Adipocyte (in vitro differentiated cells): Measurements from ENCODE around the gene ARHGEF16.

Experiments used
- DNase-seq: peaks from one replicate; pipeline ENCODE4 v3.0.0-alpha.2; 2015; ENCODE audit warnings: low read depth
- H3K27me3 ChIP-seq: replicated peaks from 2 replicates; pipeline ENCODE4 v1.7.0; 2013; ENCODE audit warnings: mild to moderate bottlenecking, low read length, moderate library complexity; ENCODE audit not compliant: control insufficient read depth, insufficient read depth
- H3K36me3 ChIP-seq: 2 replicates; pipeline ENCODE4 v1.7.0; 2013; ENCODE audit warnings: low read length, mild to moderate bottlenecking, moderate library complexity; ENCODE audit not compliant: control insufficient read depth, insufficient read depth, severe bottlenecking
- H3K4me1 ChIP-seq: 2 replicates; pipeline ENCODE4 v1.7.0; 2013; ENCODE audit warnings: mild to moderate bottlenecking, low read length, moderate library complexity; ENCODE audit not compliant: control insufficient read depth, insufficient read depth
- H3K4me3 ChIP-seq: 2 replicates; pipeline ENCODE4 v1.7.0; 2013; ENCODE audit warnings: mild to moderate bottlenecking, low read length, moderate library complexity
- H3K9ac ChIP-seq: 2 replicates; pipeline ENCODE4 v1.7.0; 2013; ENCODE audit warnings: mild to moderate bottlenecking, low read length, moderate library complexity
- H3K9me3 ChIP-seq: 2 replicates; pipeline ENCODE4 v1.7.0; 2013; ENCODE audit warnings: mild to moderate bottlenecking, low read length, moderate library complexity; ENCODE audit not compliant: control insufficient read depth

ARHGEF16 gene

DNA sequence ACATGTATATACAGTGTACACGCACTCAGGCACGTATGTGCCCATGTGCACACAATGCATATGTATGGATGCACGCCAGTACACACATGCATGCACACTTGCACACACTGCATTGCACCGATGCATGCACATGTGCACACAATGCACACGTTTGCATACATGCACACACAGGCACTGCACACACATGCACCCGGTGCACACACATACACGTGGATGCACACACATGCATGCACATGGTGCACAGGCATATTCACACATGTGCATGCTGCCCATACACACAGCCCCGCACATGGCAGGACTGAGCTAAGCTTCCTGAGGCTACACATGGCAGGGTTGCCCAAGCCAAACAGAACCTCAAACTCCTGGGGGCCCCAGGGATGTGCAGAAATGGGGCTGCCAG is 19.6 kb downstream of the ARHGEF16 start:
- no peak overlapping the region for H3K9ac ChIP-seq
- DNase-seq: no peak

DNA sequence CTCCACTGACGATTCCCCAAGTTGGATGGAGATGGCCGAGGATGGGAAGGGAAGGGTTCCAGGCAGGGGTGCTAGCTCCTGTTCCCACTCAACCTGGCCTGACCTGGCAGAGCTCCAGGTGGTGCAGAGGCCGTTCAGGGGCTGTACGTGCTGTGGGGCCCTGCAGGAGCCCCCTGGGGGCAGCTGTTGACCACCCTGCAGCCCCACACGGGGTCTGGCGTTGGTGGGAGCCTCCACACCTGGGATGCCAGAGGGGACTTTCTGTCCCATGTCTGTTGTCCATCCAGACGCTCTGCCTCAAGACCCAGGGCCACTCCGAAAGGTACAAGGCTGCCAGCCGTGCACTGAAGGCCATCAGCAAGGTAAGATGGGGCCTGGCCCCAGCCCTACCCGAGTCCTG is 20.0 kb downstream of the ARHGEF16 start:
- DNase-seq: no peak
- peaks cover 33% of the 10 kb centered on the region for H3K4me1 ChIP-seq
- H3K4me3 ChIP-seq: no peak overlapping the region
- H3K36me3 ChIP-seq: no peaks in the 10 kb centered on the region
- H3K27me3 ChIP-seq: peaks cover 4% of the 10 kb centered on the region
- no peaks in the 10 kb centered on the region for H3K9me3 ChIP-seq
- no peak overlapping the region for H3K9ac ChIP-seq

More for the DNA sequence above, 19.6 kb downstream of the ARHGEF16 start:
- no peak overlapping the region for H3K4me3 ChIP-seq
- H3K36me3 ChIP-seq: no peaks in the 10 kb centered on the region
- H3K27me3 ChIP-seq: peaks cover 4% of the 10 kb centered on the region
- H3K9me3 ChIP-seq: no peaks in the 10 kb centered on the region
- H3K4me1 ChIP-seq: peaks cover 33% of the 10 kb centered on the region

DNA sequence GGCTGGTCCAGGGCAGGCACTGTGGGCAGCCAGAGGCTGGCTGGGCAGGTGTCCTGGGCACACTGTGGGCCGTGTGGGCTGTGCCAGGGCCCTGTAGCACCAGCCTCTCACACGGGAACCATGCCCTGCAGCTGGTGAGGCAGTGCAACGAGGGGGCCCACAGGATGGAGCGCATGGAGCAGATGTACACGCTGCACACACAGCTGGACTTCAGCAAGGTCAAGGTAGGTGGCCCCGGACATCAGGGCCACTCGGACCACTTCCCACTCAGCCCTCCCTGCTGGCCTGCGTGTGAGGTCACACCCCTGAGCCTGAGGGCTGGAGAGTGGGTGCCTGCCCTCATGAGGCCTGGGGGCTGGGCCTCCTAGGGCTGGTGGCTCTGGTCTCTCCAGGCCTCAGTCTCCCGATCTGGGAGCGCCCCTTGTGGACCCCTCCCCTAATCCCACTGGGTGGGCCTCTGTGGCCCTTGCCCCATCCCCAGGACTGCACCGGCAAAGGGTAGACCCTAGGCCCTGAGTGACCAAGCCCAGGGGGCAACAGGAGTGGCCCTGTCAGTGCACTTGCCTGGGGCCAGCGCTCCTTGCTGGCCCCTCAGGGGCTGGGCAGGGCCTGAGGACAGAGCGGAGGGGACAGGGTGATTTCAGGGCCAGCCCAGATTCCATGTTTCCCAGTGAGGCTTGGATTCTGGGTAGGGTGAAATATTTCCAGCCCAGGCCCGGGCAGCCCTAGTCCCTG is 21.5 kb downstream of the ARHGEF16 start:
- no peak for DNase-seq
- Histone ChIP-seq H3K9ac (no peak overlapping the region), H3K36me3 (no peaks in the 10 kb centered on the region), H3K27me3 (peaks cover 4% of the 10 kb centered on the region), H3K4me1 (peaks cover 29% of the 10 kb centered on the region), H3K9me3 (no peaks in the 10 kb centered on the region), H3K4me3 (no peak overlapping the region)

DNA sequence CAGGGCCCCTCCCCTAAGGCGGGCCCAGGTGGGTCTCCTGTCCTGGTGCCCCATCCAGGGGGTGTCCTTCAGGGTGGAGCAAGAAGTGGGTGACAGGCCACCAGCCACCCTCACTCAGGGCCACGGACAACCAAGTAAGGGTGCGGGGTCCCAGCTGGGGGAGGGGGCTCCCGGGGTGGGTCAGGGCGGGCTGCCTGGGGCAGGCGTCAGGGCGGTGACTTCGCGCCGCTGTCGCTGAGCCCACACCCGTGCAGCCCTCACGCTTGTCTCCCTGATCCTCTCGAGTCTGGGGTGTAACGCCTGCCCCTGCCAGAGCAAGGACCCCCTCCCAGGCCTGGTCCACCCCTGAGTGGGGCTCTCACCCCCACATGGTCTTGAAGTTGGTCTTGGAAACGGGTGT is 22.2 kb downstream of the ARHGEF16 start:
- Histone ChIP-seq H3K4me1 (peaks cover 22% of the 10 kb centered on the region), H3K9ac (no peak overlapping the region), H3K9me3 (no peaks in the 10 kb centered on the region), H3K36me3 (no peaks in the 10 kb centered on the region), H3K27me3 (peaks cover 4% of the 10 kb centered on the region), H3K4me3 (no peak overlapping the region)
- no peak for DNase-seq

DNA sequence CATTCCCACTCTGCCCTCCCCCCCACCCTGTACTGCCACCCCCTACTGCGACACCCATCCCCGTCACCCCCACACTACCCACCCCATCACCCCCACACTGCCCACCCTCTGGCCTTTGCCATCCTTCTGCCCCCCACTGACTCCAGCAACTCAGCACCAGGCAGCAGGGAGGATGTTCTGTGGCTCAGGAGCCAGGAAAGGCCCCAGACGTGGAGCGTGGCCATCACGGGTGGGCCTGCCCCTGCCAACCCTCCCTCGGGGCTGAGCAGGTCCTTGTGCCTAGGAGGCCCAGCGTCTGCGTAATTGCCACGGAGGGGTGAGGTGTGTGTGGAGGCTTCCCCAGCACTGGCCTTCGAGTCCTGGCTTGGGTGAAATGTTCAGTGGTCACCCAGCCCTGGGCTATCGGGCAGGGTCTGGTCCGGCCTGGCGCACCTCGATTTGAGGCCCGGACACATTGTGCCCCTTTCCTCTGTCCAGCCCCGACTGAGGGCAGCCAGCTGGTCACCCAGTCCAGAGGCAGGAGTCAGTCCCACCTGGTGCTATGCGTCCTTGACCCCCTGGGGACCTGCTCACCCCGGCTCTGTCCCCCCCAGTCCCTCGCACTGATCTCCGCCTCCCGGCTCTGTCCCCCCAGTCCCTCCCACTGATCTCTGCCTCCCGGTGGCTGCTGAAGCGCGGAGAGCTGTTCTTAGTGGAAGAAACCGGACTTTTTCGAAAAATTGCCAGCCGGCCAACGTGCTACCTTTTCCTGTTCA is 23.0 kb downstream of the ARHGEF16 start:
- Histone ChIP-seq H3K9me3 (no peaks in the 10 kb centered on the region), H3K36me3 (no peaks in the 10 kb centered on the region), H3K4me1 (peaks cover 17% of the 10 kb centered on the region), H3K27me3 (peaks cover 4% of the 10 kb centered on the region), H3K4me3 (no peak overlapping the region), H3K9ac (no peak overlapping the region)
- DNase-seq: no peak

DNA sequence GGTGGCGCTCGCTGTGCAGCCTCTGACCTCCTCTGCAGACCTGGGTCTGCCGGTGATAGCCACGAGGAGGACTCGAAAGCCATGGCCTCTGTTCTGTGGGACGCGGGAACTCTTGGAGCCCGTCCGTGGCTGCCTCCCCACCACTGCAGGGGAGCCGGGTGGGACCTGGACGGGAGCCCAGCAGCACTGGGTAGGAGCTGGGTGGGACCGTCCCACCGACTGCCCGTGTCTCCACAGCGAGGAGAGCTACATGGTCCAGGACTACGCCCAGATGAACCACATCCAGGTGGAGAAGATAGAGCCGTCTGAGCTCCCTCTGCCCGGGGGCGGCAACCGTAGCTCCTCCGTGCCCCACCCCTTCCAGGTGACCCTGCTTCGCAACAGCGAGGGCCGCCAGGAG is 23.7 kb downstream of the ARHGEF16 start:
- Histone ChIP-seq H3K9ac (no peak overlapping the region), H3K4me1 (peaks cover 13% of the 10 kb centered on the region), H3K36me3 (no peaks in the 10 kb centered on the region), H3K9me3 (no peaks in the 10 kb centered on the region), H3K27me3 (peaks cover 4% of the 10 kb centered on the region), H3K4me3 (no peak overlapping the region)
- no peak for DNase-seq

DNA sequence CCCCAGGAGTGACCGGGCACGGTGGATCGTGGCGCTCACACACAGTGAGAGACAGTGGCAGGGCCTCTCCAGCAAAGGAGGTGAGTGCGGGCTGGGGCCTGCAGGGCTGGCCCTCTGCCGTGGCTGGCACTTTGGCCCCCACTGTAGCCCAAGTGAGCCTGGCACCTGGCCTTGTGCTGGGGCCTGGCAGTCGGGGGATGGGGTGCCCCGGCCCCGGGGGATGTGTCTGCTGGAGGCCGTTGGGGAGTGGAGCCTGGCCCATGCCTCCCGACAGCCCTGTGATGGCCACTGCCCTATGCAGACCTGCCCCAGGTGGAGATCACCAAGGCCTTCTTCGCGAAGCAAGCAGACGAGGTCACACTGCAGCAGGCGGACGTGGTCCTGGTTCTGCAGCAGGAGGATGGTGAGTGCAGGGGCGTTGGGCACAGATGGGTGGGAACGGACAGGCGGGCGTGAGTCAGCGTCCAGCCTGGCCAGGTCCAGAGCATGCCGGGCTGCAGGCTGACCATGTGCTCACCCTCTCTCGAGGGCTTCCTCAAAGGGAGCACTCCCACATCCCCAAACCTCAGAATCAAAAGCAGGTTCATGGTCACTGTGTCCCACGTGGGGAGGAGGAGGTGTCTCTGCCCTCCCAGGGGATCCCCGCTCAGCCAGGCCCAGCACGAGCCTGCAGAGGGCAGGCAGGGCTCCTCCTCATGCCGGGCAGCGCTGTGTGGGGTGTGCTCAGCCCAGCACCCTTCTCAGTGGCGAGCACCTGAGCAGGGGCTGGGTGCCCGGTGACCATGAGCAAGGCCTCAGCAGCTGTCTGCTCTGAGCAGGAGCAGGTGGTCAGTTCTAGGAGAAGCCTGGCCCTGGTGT is 25.3 kb downstream of the ARHGEF16 start:
- no peak overlapping the region for H3K9ac ChIP-seq
- peaks cover 4% of the 10 kb centered on the region for H3K27me3 ChIP-seq
- H3K36me3 ChIP-seq: no peaks in the 10 kb centered on the region
- DNase-seq: no peak
- H3K9me3 ChIP-seq: no peaks in the 10 kb centered on the region
- H3K4me1 ChIP-seq: no peaks in the 10 kb centered on the region
- no peak overlapping the region for H3K4me3 ChIP-seq

DNA sequence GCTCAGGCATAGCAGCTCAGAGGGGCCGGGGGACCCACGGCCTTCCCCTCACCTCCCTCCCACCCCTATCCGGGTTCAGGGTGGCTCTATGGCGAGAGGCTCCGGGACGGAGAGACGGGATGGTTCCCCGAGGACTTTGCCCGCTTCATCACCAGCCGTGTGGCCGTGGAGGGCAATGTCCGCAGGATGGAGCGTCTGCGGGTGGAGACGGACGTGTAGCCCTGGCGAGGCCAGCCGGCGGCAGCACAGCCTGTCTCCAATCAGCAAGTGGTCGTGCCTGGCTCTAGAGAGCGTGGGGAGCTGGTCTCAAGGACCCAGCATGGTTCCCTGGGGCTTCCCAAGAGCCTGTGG is 25.9 kb downstream of the ARHGEF16 start:
- DNase-seq: no peak
- Histone ChIP-seq H3K4me1 (no peaks in the 10 kb centered on the region), H3K27me3 (peaks cover 4% of the 10 kb centered on the region), H3K9ac (no peak overlapping the region), H3K36me3 (no peaks in the 10 kb centered on the region), H3K4me3 (no peak overlapping the region), H3K9me3 (no peaks in the 10 kb centered on the region)

DNA sequence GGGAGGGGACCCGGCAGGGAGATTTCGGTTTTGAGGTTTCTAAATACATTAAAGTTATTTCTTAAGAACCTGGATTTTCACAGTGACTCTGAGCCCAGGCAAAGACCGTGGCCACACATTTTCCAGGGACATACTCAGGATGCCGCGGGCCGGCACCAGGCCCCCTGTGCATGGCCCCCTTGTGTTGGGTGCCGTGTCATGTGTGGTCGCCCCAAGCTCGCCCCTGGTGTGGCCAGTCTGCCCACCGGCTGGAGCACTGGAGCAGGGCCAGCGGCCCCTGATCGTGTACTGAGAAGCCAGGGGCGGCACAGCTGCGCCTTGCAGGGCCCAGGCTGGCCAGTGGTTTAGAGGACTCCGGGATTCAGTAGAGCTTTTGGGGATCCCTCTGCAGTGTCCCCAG is 26.6 kb downstream of the ARHGEF16 start:
- no peaks in the 10 kb centered on the region for H3K9me3 ChIP-seq
- DNase-seq: no peak
- H3K36me3 ChIP-seq: no peaks in the 10 kb centered on the region
- no peak overlapping the region for H3K9ac ChIP-seq
- H3K27me3 ChIP-seq: peaks cover 4% of the 10 kb centered on the region
- no peak overlapping the region for H3K4me3 ChIP-seq
- no peaks in the 10 kb centered on the region for H3K4me1 ChIP-seq

DNA sequence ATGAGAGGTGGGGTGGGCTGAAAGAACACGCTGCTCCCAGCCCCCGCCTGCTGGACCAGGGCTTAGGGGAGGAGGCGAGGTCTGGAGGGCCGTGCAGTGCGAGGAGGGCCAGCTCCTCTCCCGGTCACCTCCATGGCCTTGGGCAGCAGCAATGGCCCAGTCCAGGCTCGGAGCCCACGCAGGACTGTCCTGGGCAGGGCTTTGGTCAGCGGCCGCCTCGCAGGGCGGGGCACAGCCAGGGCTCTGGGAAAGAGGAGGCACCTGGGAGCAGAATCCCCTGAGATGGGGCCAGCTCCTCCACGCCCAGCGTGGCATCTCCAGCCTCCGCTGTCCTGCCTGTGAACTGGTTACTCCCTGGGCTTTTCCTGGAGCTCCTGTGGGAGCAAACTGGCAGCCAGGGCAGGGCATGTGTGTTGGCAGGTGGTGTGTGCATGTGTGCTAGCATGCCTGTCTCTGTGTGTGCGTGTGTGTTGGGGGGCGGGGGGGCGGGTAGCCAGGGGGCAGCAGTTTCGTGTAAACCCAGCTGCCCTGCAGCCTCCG is 27.4 kb downstream of the ARHGEF16 start:
- no peaks in the 10 kb centered on the region for H3K4me1 ChIP-seq
- no peaks in the 10 kb centered on the region for H3K36me3 ChIP-seq
- H3K9me3 ChIP-seq: no peaks in the 10 kb centered on the region
- H3K4me3 ChIP-seq: no peak overlapping the region
- peaks cover 9% of the 10 kb centered on the region for H3K27me3 ChIP-seq
- no peak for DNase-seq
- H3K9ac ChIP-seq: no peak overlapping the region

DNA sequence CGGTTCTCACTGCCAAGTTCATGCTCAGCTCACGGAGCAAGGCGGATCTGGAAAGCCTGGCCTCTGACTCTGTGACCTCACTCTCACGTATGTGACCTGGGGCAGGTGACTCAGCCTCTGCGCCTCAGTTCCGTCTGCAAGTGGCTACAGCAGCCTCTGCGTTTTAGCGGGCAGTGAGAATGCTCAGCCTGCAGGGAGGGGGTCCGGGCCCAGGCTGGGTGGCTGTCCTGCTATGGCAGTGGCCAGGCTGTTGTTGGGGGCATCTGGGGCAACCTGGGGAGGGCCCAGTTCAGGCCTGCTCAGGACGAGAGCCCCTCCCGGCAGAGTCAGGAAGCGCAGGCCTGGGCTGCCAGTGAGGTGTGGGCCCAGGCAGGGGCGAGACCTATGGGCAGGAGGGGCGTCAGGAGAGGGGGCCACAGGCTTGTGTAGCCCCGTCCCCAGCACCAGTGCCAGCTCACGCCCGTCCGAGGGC is 27.9 kb downstream of the ARHGEF16 start:
- Histone ChIP-seq H3K9ac (no peak overlapping the region), H3K4me1 (no peaks in the 10 kb centered on the region)
- DNase-seq: no peak

More for the DNA sequence above, 27.9 kb downstream of the ARHGEF16 start:
- peaks cover 8% of the 10 kb centered on the region for H3K27me3 ChIP-seq
- no peaks in the 10 kb centered on the region for H3K9me3 ChIP-seq
- H3K36me3 ChIP-seq: no peaks in the 10 kb centered on the region
- no peak overlapping the region for H3K4me3 ChIP-seq
